Measurements from ENCODE around the gene MFSD2B.

Gene MFSD2B

DNA sequence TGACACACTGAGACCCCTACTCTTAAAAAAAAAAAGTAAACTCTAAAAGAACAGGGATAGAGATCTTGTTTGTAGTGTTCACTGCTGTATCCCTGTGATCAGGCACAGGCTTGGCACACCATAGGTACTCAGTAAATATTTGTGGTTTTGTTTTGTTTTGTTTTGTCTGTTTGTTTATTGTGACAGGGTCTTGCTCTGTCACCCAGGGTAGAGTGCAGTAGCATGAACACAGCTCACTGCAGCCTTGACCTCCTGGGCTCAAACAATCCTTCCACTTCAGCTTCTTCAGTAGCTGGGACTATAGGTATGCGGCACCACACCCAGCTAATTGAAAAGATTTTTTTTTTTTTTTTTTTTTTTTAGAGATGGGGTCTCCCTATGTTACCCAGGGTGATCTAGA lies 43.1 kb downstream of the MFSD2B start:
- DNase-seq = no peak

DNA sequence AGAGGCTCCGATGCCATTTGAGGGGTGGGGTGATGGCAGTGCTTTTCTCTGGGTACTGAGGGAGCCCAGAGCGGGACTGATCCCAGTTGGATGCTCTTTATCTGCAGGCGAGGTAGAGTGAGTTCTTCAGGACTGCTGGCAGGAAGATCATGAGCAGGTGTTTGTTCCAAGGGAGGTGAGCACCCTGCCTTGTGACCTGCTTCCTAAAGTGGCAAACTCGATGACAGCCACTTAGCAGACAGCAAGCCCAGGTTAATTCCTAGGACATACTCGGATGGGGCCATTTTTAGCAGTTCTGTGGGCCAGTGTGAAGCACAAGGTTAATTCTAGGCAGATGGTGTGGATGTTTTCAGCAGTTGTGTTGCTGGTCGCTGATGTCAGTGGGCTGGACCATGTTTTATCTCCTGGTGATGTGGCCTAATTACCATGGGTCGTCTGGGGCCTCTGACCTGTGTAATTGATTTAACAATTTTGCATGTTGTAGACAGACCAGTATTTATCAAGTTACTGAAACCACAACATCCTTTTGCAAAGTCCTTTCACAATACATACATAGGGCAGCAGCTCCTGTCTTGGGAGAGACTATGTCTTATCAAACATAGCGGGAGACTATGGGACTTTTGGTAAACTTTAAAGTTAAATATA lies 44.6 kb downstream of the MFSD2B start:
- DNase-seq = no peak

DNA sequence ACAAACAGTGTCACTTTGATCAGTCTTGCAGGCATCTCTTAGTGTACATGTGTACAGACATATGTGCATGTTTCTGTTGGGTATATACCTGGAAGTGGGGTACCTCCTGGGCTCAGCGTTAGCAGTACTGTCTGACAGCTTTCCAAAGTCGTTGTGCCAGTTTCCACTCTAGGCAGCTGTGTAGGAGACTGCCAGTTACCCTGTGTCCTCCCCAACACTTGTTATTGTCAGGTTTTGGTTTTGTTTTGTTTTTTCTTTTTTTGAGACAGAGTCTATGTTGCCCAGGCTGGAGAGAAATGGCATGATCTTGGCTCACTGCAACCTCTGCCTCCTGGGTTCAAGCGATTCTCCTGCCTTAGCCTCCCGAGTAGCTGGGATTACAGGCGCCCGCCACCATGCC lies 45.9 kb downstream of the MFSD2B start:
- no peak for DNase-seq

DNA sequence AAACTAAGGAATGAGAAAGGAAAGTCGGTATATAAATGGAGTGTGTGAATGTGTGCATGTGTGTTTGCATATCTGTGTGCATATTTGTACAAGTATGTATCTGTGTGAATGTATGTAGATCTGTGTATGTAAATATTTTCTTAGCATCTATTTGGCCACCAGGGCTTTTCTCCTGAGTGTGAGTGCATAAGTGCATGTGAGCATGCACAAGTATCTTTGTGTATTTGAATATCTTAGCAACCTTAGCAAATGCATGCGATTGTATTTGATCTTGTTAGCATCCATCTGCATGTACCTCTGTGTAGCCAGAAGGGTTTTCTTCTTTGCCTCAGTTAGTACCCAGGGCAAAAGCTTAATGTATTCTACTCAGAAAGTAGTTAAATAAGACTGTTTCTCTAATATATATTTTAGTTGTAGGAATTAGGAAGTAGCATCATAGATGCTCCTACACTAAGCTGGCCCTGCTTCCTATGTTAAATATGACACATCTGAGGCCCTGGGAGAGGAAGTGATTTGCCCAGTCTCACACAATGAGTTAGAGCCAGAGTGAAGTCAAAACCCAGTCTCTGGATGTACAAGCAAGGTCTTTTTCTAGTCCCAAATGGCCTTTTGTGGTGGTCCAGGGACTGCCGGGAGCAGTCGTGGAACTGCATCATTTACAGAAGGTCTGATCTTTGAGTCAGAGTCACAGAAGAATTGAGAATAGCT lies 48.8 kb downstream of the MFSD2B start:
- no peak for DNase-seq

DNA sequence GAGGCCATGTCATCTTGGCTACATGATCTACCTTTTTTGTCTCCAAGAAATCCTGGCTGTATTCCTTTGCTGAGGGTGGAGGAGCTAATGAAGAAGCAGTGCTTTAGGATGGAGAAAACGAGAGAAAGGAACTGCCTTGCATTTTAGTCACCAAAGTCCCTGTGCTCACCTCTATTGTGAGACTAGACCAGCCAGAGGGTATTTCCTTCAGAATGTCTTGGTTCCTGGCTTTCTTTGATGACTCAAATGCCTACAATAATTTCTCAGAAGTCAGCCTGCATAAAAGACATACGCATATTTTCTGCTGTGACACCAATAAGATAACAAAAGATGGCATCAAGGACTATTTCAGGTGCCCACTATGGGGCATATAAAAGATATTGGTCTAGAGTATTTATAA lies 55.5 kb downstream of the MFSD2B start:
- DNase-seq = no peak

DNA sequence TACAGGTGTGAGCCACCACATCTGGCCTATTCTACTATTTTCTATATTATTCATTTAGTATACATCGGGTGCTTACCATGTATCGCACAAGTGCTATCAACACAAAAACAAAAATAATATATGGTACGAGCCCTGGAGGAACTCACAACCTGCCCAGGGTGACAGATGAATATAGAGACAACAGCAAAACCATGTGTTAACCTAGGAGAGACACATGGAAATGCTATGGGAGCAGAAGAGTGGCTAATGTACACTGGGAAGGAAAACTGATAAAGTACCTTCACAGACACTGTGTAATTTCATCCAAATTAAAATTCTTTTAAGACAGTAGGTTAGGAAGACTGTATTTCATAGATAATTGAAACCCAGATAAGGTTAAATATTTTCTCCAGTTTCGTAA lies 62.4 kb downstream of the MFSD2B start:
- DNase-seq = no peak

DNA sequence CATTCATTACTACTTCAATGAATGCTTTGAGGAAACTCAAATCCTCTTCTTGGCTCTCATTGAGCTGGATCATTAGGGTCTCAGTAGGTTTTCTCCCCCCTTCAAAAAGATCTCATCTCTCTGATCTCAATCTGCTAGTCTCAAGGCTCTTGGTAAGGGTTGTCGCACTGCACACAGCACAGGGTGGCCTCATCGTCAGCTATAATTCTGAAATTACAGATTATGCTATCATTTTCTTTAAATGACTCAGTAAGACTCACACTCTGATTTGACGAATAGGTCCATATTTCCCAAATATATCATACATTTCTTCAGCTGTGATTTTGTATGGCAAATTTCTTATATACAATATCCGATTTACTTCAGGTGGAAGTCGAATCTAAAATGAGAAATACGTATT lies 63.9 kb downstream of the MFSD2B start:
- DNase-seq = no peak

DNA sequence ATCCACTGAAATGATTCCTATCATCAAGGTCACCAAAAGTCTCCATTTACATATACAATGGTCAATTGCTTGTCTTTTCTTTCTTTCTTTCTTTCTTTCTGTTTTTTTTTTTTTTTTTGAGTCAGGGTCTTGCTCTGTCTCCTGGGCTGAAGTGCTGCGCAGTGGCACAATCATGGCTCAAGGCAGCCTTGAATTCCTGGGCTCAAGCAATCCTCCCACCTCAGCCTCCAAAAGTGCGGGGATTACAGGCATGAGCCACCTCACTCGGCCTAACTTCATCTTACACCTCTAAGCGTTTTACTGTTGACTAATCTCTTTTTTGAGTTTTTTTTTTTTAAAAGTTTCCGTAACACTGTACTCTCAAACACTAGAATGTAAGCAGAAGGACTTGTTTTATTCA lies 65.4 kb downstream of the MFSD2B start:
- DNase-seq = no peak
